AG04450 (cell line): ENCODE results near the gene DCAF8. TPM values are rescaled to one million over a fixed set of nuclear protein-coding genes. Genes with fewer than 3 reads are reported as not detected.

Experiments used
- CTCF ChIA-PET: fragments of 300-600, 350-600 bp; formaldehyde crosslinking; extraction: SDS; loops from one replicate; lab custom pipeline; 2022; ENCODE audit warnings: antibody characterized with exemption, inconsistent platforms; lab: Charles Lee
- POLR2A ChIA-PET: fragments of 350-600 bp; formaldehyde crosslinking; extraction: SDS; loops from one replicate; lab custom pipeline; 2021; ENCODE audit warnings: antibody characterized with exemption, inconsistent platforms; lab: Yijun Ruan, JAX
- DNase-seq: peaks from one replicate; pipeline ENCODE4 v3.0.0-alpha.2; 2011; ENCODE audit warnings: low read depth, low spot score
- H3K27ac ChIP-seq: one replicate; pipeline ENCODE4 v1.5.1; 2012; ENCODE audit warnings: low read depth, low read length, control low read depth
- H3K27me3 ChIP-seq: one replicate; pipeline ENCODE4 v1.6.0; 2012; ENCODE audit warnings: low read length; ENCODE audit not compliant: control insufficient read depth, insufficient read depth
- H3K4me3 ChIP-seq: 2 replicates; pipeline ENCODE4 v1.5.1; 2011; ENCODE audit warnings: mild to moderate bottlenecking, low read depth, low read length, control low read depth
- H3K9me3 ChIP-seq: 2 replicates; pipeline ENCODE4 v1.5.1; 2012; ENCODE audit warnings: low read length; ENCODE audit not compliant: control insufficient read depth, insufficient read depth
- CTCF ChIP-seq: IDR thresholded peaks from 2 replicates; pipeline ENCODE4 v1.5.1; 2011; ENCODE audit warnings: low read depth, low read length, control low read depth, inconsistent platforms
- polyA plus RNA-seq: library from polyadenylated mRNA; depleted of rRNA; stranded (reverse); fragments of >200 nt; gene quantifications from 2 replicates; pipeline ENCODE4 v1.2.3, GENCODE V29; 2011

The DCAF8 gene
- polyA plus RNA-seq, 1 experiment = 108 TPM

GRCh38 chr1:160267284-160267991 lies 5.1 kb upstream of the DCAF8 start:
- CTCF ChIA-PET = interaction anchor here (0.7 kb wide), 1 partner anchor 11 kb away, joined by 4 read pairs; no protein-coding TSS in a partner anchor
- no peak for DNase-seq
- no peak overlapping the region for H3K27ac ChIP-seq
- TF ChIP-seq CTCF = no peak
- no peaks in the 10 kb centered on the region for H3K9me3 ChIP-seq
- no peak overlapping the region for H3K4me3 ChIP-seq
- POLR2A ChIA-PET = no interaction called here
- H3K27me3 ChIP-seq = no peaks in the 10 kb centered on the region

DNA sequence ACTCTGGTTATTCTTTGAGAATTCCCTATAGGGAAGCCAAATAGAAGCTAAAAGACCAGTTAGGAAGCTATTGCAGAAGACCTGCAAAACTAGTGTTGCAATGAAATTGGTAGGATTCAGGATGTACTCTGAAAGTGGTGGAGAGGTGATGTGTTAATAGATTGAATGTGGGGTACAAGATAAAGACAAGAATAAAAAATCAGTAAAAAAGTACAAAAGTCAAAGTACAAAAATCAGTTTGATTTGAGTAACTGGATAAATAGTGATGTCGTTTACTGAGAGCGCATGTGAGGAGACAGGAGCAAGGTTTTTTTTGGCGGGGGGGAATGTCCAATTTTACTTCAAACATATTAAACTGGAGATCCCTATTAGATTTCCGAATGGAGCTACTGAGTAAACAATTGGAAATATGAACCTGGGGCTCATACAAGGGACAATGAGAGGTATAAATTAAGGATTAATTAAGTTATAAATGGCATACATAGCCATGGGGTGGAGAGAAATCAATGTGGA lies 2.5 kb upstream of the DCAF8 start:
- no peaks in the 10 kb centered on the region; the same call in 1 of the 2 replicates for H3K9me3 ChIP-seq
- no peak overlapping the region for H3K4me3 ChIP-seq
- no peaks in the 10 kb centered on the region for H3K27me3 ChIP-seq
- CTCF ChIA-PET = interaction anchor here (0.9 to 3.4 kb wide), 3 partner anchors 13 to 72 kb away, joined by 3 to 28 read pairs (median 12); no protein-coding TSS in a partner anchor
- TF ChIP-seq CTCF = no peak
- H3K27ac ChIP-seq = no peak overlapping the region
- POLR2A ChIA-PET = no interaction called here
- DNase-seq = no peak

DNA sequence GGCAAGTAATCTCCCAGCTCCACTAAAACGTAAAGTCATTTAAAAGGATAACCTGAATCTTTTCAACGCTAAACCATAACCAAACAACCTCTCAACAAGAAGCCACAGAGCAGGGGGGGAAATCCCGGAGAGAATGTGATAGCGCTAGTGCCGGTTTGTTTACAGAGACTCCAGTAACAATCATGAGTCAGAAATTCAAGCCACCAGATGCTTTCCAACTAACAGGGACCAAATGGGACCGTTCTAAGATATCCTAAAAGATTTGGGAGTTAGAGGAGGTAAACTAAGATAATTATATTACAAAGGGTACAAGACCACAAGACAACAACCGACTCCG lies 825 bp downstream of the DCAF8 start:
- peak; percentile 76 for DNase-seq
- TF ChIP-seq CTCF = no peak
- Histone ChIP-seq H3K27ac (peak overlapping the region; percentile 94), H3K27me3 (no peaks in the 10 kb centered on the region), H3K4me3 (peak overlapping the region; percentile 100), H3K9me3 (no peaks in the 10 kb centered on the region; the same call in 1 of the 2 replicates)
- CTCF ChIA-PET = interaction anchor here (1.0 to 3.7 kb wide), 5 partner anchors 10 to 160 kb away, joined by 5 to 42 read pairs (median 15); no protein-coding TSS in a partner anchor
- POLR2A ChIA-PET = interaction anchor here (1.1 kb wide), 1 partner anchor 23 kb away, joined by 4 read pairs; the partner anchor contains the start of gene PEX19

DNA sequence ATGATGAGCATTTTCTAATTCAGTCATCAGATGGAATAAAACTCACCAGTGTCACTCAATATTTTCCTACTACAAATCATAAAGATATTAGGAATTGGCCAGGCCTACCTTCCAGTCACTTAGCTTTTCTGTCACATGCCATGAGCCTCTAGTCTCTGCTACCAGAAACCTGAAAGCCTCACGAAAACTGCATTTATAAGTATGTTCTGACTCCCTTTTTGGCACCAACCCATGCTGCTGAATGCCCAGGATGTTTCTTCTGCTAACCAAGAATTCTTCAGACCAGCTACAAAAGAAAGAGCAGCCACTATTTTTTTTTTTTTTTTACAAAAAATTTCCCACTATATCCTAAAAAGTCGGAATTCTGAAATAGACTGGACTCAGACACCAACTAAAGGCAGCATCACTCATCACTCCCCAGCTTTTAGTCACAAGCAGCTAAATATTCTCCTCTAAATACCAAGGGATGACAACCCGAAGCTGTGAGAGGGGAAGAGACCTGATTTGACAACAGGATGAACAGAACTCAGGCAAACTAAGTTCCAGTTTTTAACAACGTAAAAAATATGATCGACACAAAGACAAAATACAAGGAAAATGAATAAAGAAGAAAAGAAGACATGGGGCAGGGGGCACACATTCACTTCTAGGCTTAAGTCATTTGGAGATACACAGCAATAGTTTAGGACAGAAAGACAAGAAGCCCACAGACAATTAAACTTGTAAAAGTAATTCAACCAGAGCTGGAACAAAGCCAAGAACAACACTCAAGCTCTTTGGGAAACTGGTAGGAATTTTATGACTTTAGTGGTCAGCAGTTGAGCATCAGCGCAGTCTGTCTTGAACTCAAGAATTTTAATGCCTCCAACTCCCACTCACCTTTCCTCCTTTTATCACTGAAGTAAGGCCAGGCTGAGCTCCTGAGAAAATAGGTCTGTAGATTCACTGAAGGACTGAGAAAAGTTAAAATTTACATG lies 1.7 kb downstream of the DCAF8 start:
- ChIA-PET CTCF (interaction anchor here (0.9 to 3.7 kb wide), 7 partner anchors 9 to 160 kb away, joined by 3 to 42 read pairs (median 9); no protein-coding TSS in a partner anchor), POLR2A (interaction anchor here (0.6 to 1.1 kb wide), 4 partner anchors 9 to 824 kb away, joined by 3 to 4 read pairs (median 3); partner anchors contain the start of genes CASQ1 and PEX19)
- Histone ChIP-seq H3K27ac (peak overlapping the region; percentile 94), H3K27me3 (no peaks in the 10 kb centered on the region), H3K9me3 (no peaks in the 10 kb centered on the region; the same call in 1 of the 2 replicates), H3K4me3 (peak overlapping the region; percentile 100)
- TF ChIP-seq CTCF = no peak
- DNase-seq = peak; percentile 68
